NCI-H446 (cell line): Measurements from ENCODE around the gene IL1RAP.
"Not testable (repeated sequence)": the region's sequence is repeated elsewhere in the genome, so short reads cannot be mapped to it uniquely, and the experiment has no call there.

Source experiments
- DNase-seq, 2 experiments: peaks; one replicate each; lab custom pipeline; 2025; lab: John Stamatoyannopoulos, UW

Gene IL1RAP

DNA sequence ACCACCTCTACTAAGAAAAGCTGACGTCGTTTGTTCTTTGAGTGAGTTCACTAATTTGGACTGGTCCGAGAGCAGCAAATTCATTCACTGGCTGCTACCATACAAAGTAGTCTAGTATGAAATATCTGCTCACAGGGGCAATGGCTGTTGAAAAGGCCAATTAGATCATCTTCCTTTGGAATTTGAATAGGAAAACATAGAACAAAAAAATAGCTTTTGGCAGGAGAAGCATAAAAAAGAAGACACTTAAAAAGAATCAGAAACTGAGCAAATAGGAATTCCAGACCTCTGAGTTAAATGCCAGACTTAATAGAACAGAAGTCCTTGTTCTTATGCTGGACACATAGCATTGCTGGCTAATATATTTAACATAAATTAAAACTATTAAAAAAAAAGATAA lies 159.3 kb downstream of the IL1RAP start:
- no peak for DNase-seq

DNA sequence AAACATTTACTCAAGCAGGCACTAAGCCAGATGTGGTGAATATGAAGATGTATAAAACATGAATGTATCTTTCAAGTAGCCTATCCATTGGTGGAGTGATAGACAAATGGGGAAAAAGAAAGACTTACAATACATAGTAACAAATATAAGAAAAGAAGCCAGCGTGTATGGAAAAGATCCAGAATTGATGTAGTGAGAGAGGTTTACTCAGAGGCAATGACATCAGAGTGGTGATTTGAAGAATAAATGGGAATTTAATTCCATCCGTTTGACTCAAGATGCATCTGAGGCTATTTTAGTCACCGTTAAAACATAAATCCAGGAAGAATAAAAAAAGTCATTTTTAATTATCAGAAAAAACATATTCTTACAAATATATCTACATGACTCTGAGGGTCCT lies 162.6 kb downstream of the IL1RAP start:
- no peak for DNase-seq

DNA sequence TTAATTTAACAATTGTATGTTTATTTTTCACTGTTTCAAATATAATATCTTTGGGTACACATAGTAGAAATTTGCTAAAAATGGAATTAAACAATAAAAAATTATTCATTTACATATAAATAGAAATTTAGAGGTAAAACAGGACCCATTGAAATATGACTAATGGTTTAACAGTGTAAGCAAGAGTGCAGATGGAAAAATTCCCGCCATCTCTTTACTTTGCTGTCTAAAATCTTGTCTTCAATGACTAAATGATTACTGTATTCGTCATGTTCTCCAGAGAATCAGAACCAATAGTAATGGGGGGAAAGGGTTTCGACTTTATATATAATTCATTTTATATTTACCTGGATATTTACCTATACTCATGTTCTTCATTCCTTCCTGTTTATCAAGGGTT lies 163.1 kb downstream of the IL1RAP start:
- no peak for DNase-seq

DNA sequence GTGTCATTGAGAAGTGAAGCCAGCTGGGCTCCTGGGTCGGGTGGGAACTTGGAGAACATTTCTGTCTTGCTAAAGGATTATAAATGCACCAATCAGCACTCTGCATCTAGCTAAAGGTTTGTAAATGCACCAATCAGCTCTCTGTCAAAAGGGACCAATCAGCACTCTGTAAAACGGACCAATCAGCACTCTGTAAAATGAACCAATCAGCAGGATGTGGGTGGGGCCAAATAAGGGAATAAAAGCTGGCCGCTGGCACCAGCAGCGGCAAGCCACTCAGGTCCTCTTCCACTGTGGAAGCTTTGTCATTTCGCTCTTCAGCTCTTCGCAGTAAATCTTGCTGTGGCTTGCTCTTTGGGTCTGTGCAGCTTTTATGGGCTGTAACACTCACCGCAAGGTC lies 164.0 kb downstream of the IL1RAP start:
- not testable (repeated sequence) for DNase-seq

DNA sequence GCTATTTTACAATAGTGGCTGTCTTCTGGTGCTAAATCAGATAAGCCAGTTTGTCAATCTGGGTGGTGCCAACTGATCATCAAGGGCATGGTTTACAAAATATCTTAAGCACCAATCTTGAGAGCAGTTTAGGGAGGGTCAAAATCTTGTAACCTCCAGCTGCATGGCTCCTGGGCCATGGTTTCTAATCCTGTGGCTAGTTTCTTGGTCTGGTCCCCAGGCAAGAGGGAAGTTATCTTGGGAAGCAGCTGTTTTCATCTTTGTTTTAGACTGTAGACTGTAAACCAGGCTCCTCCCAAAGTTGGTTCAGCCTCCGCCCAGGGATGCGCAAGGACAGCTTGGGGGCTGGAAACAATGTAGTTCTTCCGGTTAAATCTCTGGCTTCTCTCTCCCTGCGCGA lies 166.8 kb downstream of the IL1RAP start:
- no peak for DNase-seq

DNA sequence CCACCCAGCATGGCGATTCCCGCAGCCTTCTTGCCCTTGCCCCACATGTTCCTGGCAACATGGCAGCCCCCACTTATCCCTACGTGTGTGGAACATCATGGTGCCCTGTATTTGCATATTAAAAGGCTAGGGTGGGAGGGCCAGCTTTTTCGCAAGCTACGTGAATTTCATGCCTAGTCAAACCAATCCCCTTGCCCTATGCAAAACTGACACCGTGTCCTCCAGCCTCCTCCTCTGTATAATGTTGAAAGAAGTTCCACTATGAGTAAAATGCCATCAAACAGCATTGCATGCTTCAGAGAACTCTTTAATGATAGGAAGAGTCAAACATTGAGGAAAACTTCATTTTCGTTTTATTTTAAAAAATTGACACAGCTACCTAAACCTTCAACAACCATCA lies 170.9 kb downstream of the IL1RAP start:
- DNase-seq: no peak

DNA sequence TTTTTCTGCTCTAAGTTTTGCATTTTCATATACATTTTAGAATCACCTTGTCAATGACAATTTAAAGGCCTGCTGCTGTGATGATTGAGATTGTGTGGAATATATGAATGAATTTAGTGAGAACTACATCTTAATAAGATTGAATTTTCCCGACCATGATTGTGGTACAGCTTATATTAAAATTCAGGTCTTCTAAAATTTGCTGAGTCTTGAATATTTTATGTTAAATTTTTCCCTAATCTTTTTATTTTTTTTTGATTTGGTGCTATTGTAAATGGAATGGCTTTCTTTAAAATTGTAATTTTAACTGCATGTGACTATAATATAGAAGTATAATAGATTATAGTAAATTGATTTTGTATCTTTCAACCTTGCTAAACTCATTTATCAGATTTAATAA lies 172.1 kb downstream of the IL1RAP start:
- DNase-seq: no peak

DNA sequence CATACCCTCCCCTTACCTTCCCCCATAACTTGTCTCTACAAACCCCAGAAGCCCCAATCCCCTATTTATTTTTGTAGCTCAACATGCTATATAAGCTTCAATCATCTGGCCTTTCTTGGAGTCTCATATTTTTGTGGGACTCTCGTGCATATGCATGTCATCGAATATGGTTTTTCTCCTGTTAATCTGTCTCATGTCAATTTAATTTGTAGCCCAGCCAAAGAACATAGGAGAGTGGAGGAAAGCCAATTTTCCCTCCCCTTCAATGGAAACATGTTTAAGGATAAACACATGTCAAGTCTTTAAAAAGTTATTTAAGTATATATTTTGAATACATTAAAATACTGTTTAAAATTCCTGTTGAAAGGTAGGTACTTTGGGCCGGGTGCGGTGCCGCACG lies 176.4 kb downstream of the IL1RAP start:
- no peak for DNase-seq

DNA sequence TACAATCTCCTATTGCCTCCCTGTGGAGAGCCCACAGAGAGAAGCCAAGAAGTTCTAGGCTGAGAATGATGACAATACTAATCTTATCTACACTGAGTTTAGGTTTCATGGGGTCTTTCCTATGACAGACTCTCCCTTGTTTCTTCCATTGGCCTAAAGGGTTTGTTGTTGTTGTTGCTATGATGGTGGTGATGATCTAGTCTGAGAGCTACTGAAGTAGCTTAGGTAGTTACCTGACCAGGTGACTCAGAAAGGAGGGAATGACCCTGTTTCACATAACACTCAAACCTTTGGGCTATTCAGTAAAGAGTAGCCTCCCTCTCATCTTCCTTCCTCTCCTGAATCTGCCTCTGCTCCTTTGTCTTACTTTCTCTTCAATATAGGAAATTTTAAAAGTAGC lies 178.4 kb downstream of the IL1RAP start:
- DNase-seq: no peak

DNA sequence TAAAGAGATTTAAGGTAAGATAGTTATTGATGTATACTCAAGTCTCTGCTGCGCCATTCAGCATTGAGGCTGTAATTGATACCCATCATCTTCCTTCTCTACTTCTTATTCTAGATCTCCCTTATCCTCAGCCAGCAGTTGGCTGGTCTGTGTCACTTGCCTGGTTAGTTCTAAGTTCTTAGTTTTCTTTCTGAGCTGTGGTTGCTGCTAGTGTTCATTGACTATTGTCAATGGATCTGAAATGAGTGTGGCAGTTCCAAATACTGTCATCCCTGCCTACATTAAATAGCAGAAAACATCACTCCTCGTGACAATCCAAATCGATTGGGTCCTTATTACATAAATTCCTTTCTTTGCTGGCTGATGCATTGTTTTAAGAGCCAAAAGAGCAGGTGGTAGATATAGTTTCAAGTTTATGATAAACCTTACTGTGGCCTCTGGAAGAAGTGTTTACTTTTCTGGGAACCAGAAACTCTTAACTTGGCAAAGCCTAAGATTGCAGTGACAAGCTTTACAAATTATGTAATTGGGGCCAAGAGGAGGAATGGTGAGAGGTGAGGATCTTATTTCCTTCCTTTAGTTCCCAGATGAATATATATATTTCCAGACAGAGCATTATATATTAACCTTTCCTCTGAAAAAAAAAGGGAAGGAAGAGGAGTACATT lies 180.6 kb downstream of the IL1RAP start:
- no peak for DNase-seq

DNA sequence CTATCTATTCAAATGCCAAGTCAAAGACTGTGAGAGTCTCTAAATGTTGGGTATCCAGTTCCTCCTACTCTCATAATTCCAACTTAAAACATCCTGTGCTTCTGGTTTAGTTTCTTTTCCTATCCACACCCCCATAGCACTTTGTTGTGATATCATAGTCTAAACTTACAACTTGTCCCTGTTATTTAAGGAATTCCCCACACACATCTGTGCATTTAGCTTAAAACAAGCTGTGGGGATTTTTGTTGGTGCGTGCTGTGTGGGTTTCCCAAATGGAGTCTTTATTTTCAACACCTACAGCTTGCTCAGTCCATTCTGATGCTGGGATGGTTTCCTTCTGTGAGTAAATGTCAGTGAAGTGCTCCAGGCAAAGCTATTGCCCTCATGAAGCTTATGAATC lies 181.3 kb downstream of the IL1RAP start:
- DNase-seq: no peak

DNA sequence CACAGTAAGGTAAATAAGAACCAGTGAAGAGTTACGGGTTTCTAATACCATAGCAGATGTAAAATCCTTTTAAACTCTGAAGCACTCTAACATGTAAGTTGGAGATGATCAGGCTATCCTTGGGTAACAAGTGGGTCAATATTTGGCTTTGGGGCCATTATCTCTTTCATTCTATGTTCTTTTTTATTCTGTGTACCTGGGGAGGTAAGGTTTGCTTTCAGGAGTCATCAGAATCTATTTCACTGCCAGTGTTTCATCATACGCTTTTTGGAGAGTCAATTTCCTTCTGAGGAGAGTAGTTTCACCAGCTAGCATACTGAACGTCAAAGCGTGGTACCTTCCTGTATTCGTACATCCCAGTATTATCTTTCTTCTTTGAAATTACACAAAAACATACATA lies 182.1 kb downstream of the IL1RAP start:
- no peak for DNase-seq

DNA sequence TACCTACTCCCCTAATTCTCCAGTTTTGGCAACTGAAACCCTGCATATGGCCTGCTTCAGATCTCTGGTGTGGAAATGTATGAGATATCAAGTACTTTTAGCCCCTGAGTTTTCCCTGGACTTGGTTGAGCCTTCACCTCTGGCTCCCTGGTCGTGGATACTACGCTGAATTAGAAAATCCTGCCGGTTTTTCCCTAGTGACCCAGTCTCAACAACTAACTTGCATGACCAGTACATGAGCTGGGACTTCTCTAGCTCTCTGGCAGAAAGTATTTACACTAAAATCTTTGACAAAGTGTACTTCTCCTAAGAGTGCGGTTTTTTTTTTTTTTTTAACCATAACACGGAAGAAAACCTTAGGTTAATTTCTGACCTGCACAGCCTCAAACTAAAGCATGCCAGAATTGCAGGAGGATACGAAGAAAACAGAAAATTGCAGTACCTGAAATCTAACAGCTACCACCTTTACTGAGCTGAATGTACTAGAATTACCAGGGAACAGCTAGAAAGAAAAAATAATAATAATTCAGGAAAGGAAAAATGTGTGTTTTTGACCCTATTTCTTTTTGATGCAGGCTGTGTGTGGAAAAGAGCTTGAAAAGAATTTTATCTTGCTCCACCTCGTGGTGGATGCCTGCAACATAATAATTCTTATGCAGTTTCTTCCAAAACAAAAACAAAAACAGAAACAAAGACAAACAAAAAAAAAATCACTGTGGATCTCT lies 183.1 kb downstream of the IL1RAP start:
- no peak for DNase-seq

DNA sequence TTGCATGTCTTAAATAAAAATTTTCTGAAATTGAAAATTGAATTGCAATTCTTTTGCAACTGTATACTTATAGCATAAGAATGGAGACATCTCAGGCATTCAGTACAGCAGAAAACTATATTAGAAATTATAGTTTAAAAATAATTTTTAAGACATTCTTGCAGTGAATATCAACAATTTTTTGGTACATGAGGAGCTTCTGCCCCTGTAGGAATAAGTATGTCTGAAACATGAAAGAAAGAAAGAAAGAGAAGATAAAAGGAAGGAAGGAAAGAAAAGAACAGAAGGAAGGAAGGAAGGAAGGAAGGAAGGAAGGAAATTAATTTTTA lies 183.6 kb downstream of the IL1RAP start:
- no peak for DNase-seq

DNA sequence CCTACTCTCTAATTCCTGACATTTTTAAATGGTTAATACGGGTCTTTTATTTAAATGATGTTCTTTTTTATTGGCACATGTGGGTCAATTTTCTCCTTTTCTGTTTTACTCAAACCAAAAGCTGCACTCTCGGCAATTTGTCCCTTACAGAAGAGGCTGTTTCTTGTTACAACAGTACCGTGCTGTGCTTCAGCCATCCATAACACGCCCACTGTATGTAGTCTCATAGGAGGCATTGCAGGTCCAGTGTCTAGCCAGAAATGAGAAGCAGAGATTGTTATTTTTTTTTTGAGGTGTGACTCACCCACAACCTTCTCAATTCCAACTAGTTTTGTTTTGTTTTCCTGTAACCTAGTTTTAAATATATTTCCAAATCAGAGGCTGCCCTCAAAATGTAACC lies 184.0 kb downstream of the IL1RAP start:
- no peak for DNase-seq

DNA sequence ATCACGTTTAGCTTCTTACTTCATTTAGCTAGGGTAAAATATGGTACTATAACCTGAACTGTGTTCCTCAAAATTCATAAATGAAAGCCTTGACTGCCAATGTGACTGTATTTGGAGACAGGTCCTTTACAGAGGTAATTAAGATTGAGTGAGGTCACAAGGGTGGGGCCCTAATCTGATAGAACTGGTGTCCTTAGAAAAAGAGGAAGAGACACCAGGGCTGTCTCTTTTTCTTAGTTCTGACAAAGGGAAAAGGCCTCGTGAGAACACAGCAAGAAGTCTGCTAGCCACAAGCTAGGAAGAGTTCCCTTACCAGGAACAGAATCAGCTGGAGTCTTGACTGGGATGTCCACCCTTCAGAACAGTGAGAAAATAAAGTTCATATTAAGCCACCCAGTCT lies 185.9 kb downstream of the IL1RAP start:
- no peak for DNase-seq

DNA sequence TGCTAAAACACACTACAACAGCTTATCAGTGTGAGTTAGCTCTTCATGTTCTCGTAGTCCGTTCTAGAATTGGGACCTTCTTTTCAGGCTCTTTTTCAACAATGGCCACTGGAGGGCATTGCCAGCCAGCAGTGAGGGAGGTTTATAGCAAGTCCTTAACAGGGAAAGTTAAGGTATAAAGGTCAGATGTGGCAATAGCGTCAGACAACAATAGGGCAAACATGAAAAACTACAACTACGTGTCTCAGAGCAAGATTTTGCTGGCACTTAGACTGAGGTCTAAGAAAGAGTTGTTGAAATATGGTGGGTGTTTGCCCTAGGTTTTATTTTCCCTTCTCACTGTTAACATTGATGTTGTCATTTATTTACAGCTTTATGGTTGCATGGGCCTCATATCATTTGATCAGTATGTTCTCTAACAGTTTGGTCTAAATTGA lies 187.2 kb downstream of the IL1RAP start:
- DNase-seq: peak; percentile 10 to 32

DNA sequence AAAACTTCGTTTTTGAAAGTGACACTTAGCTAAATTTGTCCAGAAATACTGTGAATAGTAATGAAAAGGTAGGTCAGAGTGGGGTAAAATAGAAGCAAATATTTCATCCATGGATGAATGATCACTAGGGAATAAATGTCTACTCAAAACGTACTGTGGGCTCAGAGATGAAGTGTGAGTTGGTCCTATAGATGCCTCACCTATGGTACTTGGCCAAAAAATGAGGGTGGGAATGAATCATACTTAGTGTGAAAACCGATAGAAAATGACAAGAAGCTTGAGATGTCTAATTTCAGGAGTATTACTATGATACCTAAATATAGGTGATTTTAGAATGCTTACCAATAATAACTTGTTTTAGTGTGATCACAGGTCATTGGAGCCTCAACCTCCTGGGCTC lies 192.7 kb downstream of the IL1RAP start:
- no peak for DNase-seq
